Osteoblast (primary cell): ENCODE results near the gene TBCEL. TPM values are rescaled to one million over a fixed set of nuclear protein-coding genes. Genes with fewer than 3 reads are reported as not detected.

Experiments used
- DNase-seq: peaks from one replicate; pipeline ENCODE4 v3.0.0; 2011; ENCODE audit warnings: low spot score, mixed read lengths; ENCODE audit not compliant: insufficient read length; ENCODE audit errors: missing footprints
- H2AFZ ChIP-seq: 2 replicates; pipeline ENCODE4 v1.6.0; 2011; ENCODE audit warnings: mild to moderate bottlenecking, low read length
- H3K27ac ChIP-seq: 2 replicates; pipeline ENCODE4 v1.5.1; 2011; ENCODE audit warnings: mild to moderate bottlenecking, low read depth, low read length, moderate library complexity
- H3K27me3 ChIP-seq: 2 replicates; pipeline ENCODE4 v1.6.0; 2012; ENCODE audit warnings: mild to moderate bottlenecking, control low read depth, inconsistent platforms, low read length, moderate library complexity; ENCODE audit not compliant: insufficient read depth
- H3K36me3 ChIP-seq: 2 replicates; pipeline ENCODE4 v1.5.1; 2011; ENCODE audit warnings: mild to moderate bottlenecking, low read length, control low read depth, moderate library complexity; ENCODE audit not compliant: insufficient read depth
- H3K4me1 ChIP-seq: 2 replicates; pipeline ENCODE4 v1.5.1; 2011; ENCODE audit warnings: mild to moderate bottlenecking, low read length, control low read depth, moderate library complexity; ENCODE audit not compliant: insufficient read depth
- H3K4me2 ChIP-seq: 2 replicates; pipeline ENCODE4 v1.6.0; 2011; ENCODE audit warnings: mild to moderate bottlenecking, low read length; ENCODE audit not compliant: insufficient read depth
- H3K4me3 ChIP-seq: fragments of 200-600 bp; sonication (generic); 3 replicates; pipeline ENCODE4 v1.5.1; 2012; ENCODE audit warnings: mild to moderate bottlenecking, low read length, inconsistent platforms; ENCODE audit not compliant: insufficient read depth
- H3K79me2 ChIP-seq: 2 replicates; pipeline ENCODE4 v1.6.0; 2012; ENCODE audit warnings: mild to moderate bottlenecking, low read length, control low read depth, inconsistent platforms; ENCODE audit not compliant: insufficient read depth
- H3K9me3 ChIP-seq: 2 replicates; pipeline ENCODE4 v1.5.1; 2011; ENCODE audit warnings: low read depth, low read length, control low read depth
- H4K20me1 ChIP-seq: 2 replicates; pipeline ENCODE4 v1.6.0; 2012; ENCODE audit warnings: mild to moderate bottlenecking, low read length, control low read depth; ENCODE audit not compliant: insufficient read depth
- CTCF ChIP-seq: IDR thresholded peaks from 2 replicates; pipeline ENCODE4 v1.5.1; 2011; ENCODE audit warnings: mild to moderate bottlenecking, low read depth, low read length, moderate library complexity; ENCODE audit errors: extremely low read depth
- total RNA-seq: library from RNA; depleted of rRNA; stranded (reverse); fragments of >200 nt; gene quantifications from 2 replicates; pipeline ENCODE4 v1.2.3, GENCODE V29; 2012

TBCEL gene
- total RNA-seq, 1 donor = 41.6 TPM

- H3K27me3 ChIP-seq = peaks cover 13% of the 10 kb centered on the region
- TF ChIP-seq CTCF = no peak
- H3K4me2 ChIP-seq = no peak overlapping the region
- H3K79me2 ChIP-seq = no peaks in the 10 kb centered on the region
- H3K9me3 ChIP-seq = no peaks in the 10 kb centered on the region
- H3K27ac ChIP-seq = no peak overlapping the region
- no peaks in the 10 kb centered on the region for H3K4me1 ChIP-seq
- H4K20me1 ChIP-seq = no peaks in the 10 kb centered on the region
- DNase-seq = no peak
- no peak overlapping the region for H3K4me3 ChIP-seq
- H3K36me3 ChIP-seq = no peaks in the 10 kb centered on the region
- H2AFZ ChIP-seq = no peak overlapping the region
Measured at GRCh38 chr11:120991830-120992686, 31.8 kb upstream of the TBCEL start.

GRCh38 chr11:120994091-120994859, 29.6 kb upstream of the TBCEL start:
- H3K27me3 ChIP-seq = no peaks in the 10 kb centered on the region
- no peak overlapping the region for H3K27ac ChIP-seq
- no peaks in the 10 kb centered on the region for H4K20me1 ChIP-seq
- H3K4me1 ChIP-seq = no peaks in the 10 kb centered on the region
- TF ChIP-seq CTCF = no peak
- H3K79me2 ChIP-seq = no peaks in the 10 kb centered on the region
- H3K9me3 ChIP-seq = no peaks in the 10 kb centered on the region
- no peak for DNase-seq
- H3K4me3 ChIP-seq = no peak overlapping the region
- no peak overlapping the region for H3K4me2 ChIP-seq
- H2AFZ ChIP-seq = no peak overlapping the region
- H3K36me3 ChIP-seq = no peaks in the 10 kb centered on the region

- no peak for DNase-seq
- Histone ChIP-seq H3K79me2 (no peaks in the 10 kb centered on the region), H3K27ac (no peak overlapping the region), H4K20me1 (no peaks in the 10 kb centered on the region), H3K36me3 (no peaks in the 10 kb centered on the region), H3K27me3 (no peaks in the 10 kb centered on the region), H3K4me3 (no peak overlapping the region), H2AFZ (no peak overlapping the region), H3K4me1 (no peaks in the 10 kb centered on the region), H3K4me2 (no peak overlapping the region), H3K9me3 (no peaks in the 10 kb centered on the region)
- no peak for TF ChIP-seq CTCF
Measured at GRCh38 chr11:120995184-120995583, 28.7 kb upstream of the TBCEL start.

GRCh38 chr11:120996973-120997372, 26.9 kb upstream of the TBCEL start:
- H4K20me1 ChIP-seq = no peaks in the 10 kb centered on the region
- no peak overlapping the region for H2AFZ ChIP-seq
- no peak overlapping the region for H3K4me3 ChIP-seq
- TF ChIP-seq CTCF = no peak
- DNase-seq = no peak
- no peak overlapping the region for H3K27ac ChIP-seq
- H3K9me3 ChIP-seq = no peaks in the 10 kb centered on the region
- H3K4me2 ChIP-seq = no peak overlapping the region
- H3K27me3 ChIP-seq = no peaks in the 10 kb centered on the region
- H3K36me3 ChIP-seq = no peaks in the 10 kb centered on the region
- H3K4me1 ChIP-seq = no peaks in the 10 kb centered on the region
- no peaks in the 10 kb centered on the region for H3K79me2 ChIP-seq
